Large intestine (tissue), 1 donor: ENCODE measurements around the gene PCED1B. TPM values are rescaled to one million over a fixed set of nuclear protein-coding genes. Genes with fewer than 3 reads are reported as not detected.

Experiments used
- polyA plus RNA-seq: library from polyadenylated mRNA; unstranded; fragments of 120-200 nt; gene quantifications from one replicate; pipeline ENCODE4 v1.2.1, GENCODE V29; 2013

The PCED1B gene
- polyA plus RNA-seq, 1 donor = 4.3 TPM

Other genes with a start within 250 kb of the PCED1B start
- 19.6 TPM for gene AMIGO2, start 338 bp downstream of the PCED1B start, polyA plus RNA-seq